ENCODE results near the gene NEMF.

DNA sequence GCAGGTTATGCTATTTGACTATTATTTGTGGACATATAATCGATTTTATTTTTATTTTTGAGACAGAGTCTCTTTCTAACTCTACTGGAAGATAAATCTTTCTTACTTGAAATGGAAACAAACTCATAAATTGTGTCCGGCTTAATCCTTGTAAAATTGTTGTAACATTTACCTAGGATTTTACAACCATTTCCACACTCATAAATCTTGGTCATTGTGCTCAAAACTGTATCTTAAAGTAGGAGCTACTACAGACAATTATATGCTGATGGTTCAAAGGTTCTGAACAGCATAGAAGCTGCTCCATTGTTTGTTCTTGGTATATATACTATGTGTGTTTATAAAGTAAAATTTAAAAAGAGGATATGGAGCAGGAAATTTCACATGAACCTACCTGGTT lies 35.7 kb upstream of the NEMF start:
- TF ChIP-seq CTCF (IDR thresholded peaks at IDR 0.05) (no peak), POLR2A (IDR thresholded peaks at IDR 0.05) (no peak)

All from right lobe of liver (tissue), 4 donors.